Smooth muscle cell (in vitro differentiated cells): Measurements from ENCODE around the gene REC114. TPM values are rescaled to one million over a fixed set of nuclear protein-coding genes. Genes with fewer than 3 reads are reported as not detected.
"Not testable (repeated sequence)": the region's sequence is repeated elsewhere in the genome, so short reads cannot be mapped to it uniquely, and the experiment has no call there.

Source experiments
- DNase-seq: peaks from one replicate; lab custom pipeline; 2025; ENCODE audit not compliant: unreplicated experiment; lab: John Stamatoyannopoulos, UW
- H2AFZ ChIP-seq: fragments of 200-600 bp; sonication (generic); 2 replicates; pipeline ENCODE4 v1.6.0; 2016; ENCODE audit warnings: antibody characterized with exemption, low read depth, mild to moderate bottlenecking
- H3F3A ChIP-seq: fragments of 200-600 bp; sonication (generic); 2 replicates; pipeline ENCODE4 v1.6.0; 2017; ENCODE audit warnings: antibody characterized with exemption, low read depth
- H3K27ac ChIP-seq: fragments of 200-600 bp; sonication (generic); 2 replicates; pipeline ENCODE4 v1.5.1; 2016; ENCODE audit warnings: low read depth, mild to moderate bottlenecking
- H3K27me3 ChIP-seq: fragments of 200-600 bp; sonication (generic); 2 replicates; pipeline ENCODE4 v1.6.1; 2016; ENCODE audit warnings: low read depth, mild to moderate bottlenecking
- H3K36me3 ChIP-seq: fragments of 200-600 bp; sonication (generic); 2 replicates; pipeline ENCODE4 v1.5.1; 2016; ENCODE audit warnings: low read depth
- H3K4me1 ChIP-seq: fragments of 200-600 bp; sonication (generic); 2 replicates; pipeline ENCODE4 v1.5.1; 2016; ENCODE audit warnings: low read depth
- H3K4me2 ChIP-seq: fragments of 200-600 bp; sonication (generic); 2 replicates; pipeline ENCODE4 v1.6.0; 2016; ENCODE audit warnings: mild to moderate bottlenecking
- H3K4me3 ChIP-seq: fragments of 200-600 bp; sonication (generic); 2 replicates; pipeline ENCODE4 v1.5.1; 2016; ENCODE audit warnings: mild to moderate bottlenecking
- H3K79me2 ChIP-seq: fragments of 200-600 bp; sonication (generic); 2 replicates; pipeline ENCODE4 v1.6.0; 2016; ENCODE audit warnings: low read depth, mild to moderate bottlenecking
- H3K9ac ChIP-seq: fragments of 200-600 bp; sonication (generic); 2 replicates; pipeline ENCODE4 v1.6.0; 2016; ENCODE audit warnings: low read depth
- H3K9me3 ChIP-seq: fragments of 200-600 bp; sonication (generic); replicated peaks from 2 replicates; pipeline ENCODE4 v1.5.1; 2016; ENCODE audit warnings: low read depth
- H4K20me1 ChIP-seq: fragments of 200-600 bp; sonication (generic); 2 replicates; pipeline ENCODE4 v1.6.0; 2016; ENCODE audit warnings: low read depth
- CTCF ChIP-seq: fragments of 200-600 bp; sonication (generic); IDR thresholded peaks from 2 replicates; pipeline ENCODE4 v1.5.1; 2017; ENCODE audit warnings: borderline replicate concordance, mild to moderate bottlenecking, antibody characterized with exemption; ENCODE audit not compliant: insufficient read depth, poor library complexity, severe bottlenecking
- WGBS: methylation state at CpG from one replicate; pipeline ENCODE4 v1.1.7; 2016; ENCODE audit warnings: low lambda C conversion rate; 5-methylcytosine and 5-hydroxymethylcytosine counted together
- polyA plus RNA-seq: library from polyadenylated mRNA; unstranded; fragments of >200 nt; fragmentation: Nextera tagmentation; extraction: Ambion mirVana; gene quantifications from 2 replicates; pipeline ENCODE4 v1.2.1, GENCODE V29; 2016
- total RNA-seq: library from RNA; depleted of rRNA; stranded (reverse); fragments of >200 nt; gene quantifications from 2 replicates; pipeline ENCODE4 v1.2.3, GENCODE V29; 2014

Gene REC114
- total and polyA plus RNA-seq, 2 experiments from 2014 or later: not detected

- Histone ChIP-seq H3K9ac (no peak overlapping the region), H3K4me3 (no peak overlapping the region), H4K20me1 (no peaks in the 10 kb centered on the region), H3K36me3 (no peaks in the 10 kb centered on the region), H3K79me2 (no peaks in the 10 kb centered on the region), H3K4me2 (no peak overlapping the region), H3K9me3 (no peaks in the 10 kb centered on the region), H3K27me3 (peaks cover 7% of the 10 kb centered on the region), H2AFZ (no peak overlapping the region), H3F3A (no peaks in the 10 kb centered on the region), H3K27ac (no peak overlapping the region), H3K4me1 (no peaks in the 10 kb centered on the region)
- TF ChIP-seq CTCF: no peak
- 89% methylated on average over 3 of the region's 3 CpGs for WGBS
- DNase-seq: no peak
These were observed 2.4 kb upstream of the REC114 start for GRCh38 chr15:73440571-73440970.

DNA sequence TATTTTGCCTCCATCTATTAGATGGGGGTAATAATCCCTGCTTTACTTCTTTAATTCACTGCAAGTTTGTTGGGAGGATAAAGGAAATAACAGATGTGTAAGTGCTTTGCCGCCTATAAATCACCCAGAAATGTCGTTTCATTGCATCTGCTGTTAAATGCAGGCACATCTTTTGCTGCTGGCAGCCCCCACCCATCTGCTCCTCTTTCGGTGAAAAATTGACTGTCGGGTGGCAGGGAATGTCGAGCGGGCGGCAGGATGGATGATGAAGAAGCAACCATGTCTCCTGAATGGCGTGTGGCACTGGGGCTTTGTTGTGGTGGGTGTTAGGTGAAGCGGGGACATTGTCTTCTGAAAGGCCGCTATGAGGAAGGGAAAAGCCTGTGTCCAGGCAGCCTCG, 543 bp upstream of the REC114 start:
- H3K4me3 ChIP-seq: no peak overlapping the region
- no peak overlapping the region for H3K9ac ChIP-seq
- TF ChIP-seq CTCF: no peak
- no peaks in the 10 kb centered on the region for H3K4me1 ChIP-seq
- 93% methylated on average over 11 of the region's 11 CpGs for WGBS
- H4K20me1 ChIP-seq: no peaks in the 10 kb centered on the region
- no peaks in the 10 kb centered on the region for H3K79me2 ChIP-seq
- no peaks in the 10 kb centered on the region for H3F3A ChIP-seq
- no peaks in the 10 kb centered on the region for H3K9me3 ChIP-seq
- H3K27me3 ChIP-seq: peaks cover 7% of the 10 kb centered on the region
- DNase-seq: no peak
- no peak overlapping the region for H3K27ac ChIP-seq
- no peak overlapping the region for H3K4me2 ChIP-seq
- H3K36me3 ChIP-seq: no peaks in the 10 kb centered on the region
- no peak overlapping the region for H2AFZ ChIP-seq

GRCh38 chr15:73447471-73447870, 4.5 kb downstream of the REC114 start:
- not testable (repeated sequence) for H3F3A ChIP-seq, DNase-seq, H2AFZ ChIP-seq, H3K9ac ChIP-seq, H3K4me2 ChIP-seq, H3K36me3 ChIP-seq, H3K9me3 ChIP-seq, H4K20me1 ChIP-seq, H3K27me3 ChIP-seq, H3K4me1 ChIP-seq, H3K79me2 ChIP-seq, H3K4me3 ChIP-seq, H3K27ac ChIP-seq
- WGBS: 97% methylated on average over 5 of the region's 5 CpGs

- not testable (repeated sequence) for H3F3A ChIP-seq, H3K79me2 ChIP-seq, H3K36me3 ChIP-seq, H3K4me3 ChIP-seq, H3K27me3 ChIP-seq, H4K20me1 ChIP-seq, H3K9me3 ChIP-seq, H3K4me1 ChIP-seq, DNase-seq, H3K9ac ChIP-seq, H2AFZ ChIP-seq, H3K27ac ChIP-seq, H3K4me2 ChIP-seq
- 81% methylated on average over 5 of the region's 5 CpGs for WGBS
These were observed 5.3 kb downstream of the REC114 start for GRCh38 chr15:73448158-73448758.

DNA sequence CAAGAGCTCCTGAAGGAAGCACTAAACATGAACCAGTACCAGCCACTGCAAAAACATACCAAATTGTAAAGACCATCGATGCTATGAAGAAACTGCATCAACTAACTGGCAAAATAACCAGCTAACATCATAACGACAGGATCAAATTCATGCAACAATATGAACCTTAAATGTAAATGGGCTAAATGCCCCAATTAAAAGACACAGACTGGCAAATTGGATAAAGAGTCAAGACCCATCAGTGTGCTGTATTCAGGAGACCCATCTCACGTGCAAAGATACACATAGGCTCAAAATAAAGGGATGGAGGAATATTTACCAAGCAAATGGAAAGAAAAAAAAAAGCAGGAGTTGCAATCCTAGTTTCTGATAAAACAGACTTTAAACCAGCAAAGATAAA, 7.0 kb downstream of the REC114 start:
- H3K4me2 ChIP-seq, H4K20me1 ChIP-seq, H3K4me3 ChIP-seq, H2AFZ ChIP-seq, H3F3A ChIP-seq, H3K9ac ChIP-seq, H3K36me3 ChIP-seq, DNase-seq, H3K27ac ChIP-seq, H3K79me2 ChIP-seq, H3K9me3 ChIP-seq, H3K4me1 ChIP-seq, H3K27me3 ChIP-seq: not testable (repeated sequence)
- WGBS: 87% methylated on average over 3 of the region's 3 CpGs
